ENCODE results near the gene KDM1A. TPM values are rescaled to one million over a fixed set of nuclear protein-coding genes. Genes with fewer than 3 reads are reported as not detected.

KDM1A gene
- total RNA-seq, 1 experiment from 2014 or later, result 72.3 TPM

DNA sequence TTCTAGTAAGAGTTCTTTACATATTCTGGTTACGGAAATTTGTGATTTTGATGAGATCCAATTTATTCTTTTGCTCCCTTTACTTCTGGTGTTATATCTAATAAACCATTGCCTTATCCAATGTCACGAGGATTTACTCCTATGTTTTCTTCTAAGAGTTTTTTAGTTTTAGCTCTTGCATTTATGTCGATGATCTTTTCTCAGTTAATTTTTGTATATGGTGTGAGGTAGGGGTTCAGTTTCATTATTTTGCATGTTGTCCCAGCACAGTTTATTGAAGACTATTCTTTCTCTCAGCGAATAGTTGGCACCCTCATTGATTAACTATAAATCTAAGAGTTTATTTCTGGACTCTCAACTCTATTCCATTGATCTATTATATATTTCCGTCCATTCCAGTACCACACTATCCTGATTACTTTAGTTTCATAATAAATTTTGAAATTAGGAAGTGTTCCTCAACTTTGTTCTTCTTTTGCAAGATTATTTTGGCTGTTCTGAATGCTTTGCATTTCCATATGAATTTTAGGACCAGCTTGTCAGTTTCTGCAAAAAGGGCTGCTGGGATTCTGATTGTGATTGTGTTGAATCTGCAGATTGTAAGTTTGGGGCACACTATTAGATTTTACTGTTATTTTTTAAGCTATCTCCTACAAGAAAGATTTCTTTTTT is 4.0 kb downstream of the KDM1A start:
- DNase-seq (ENCODE audit: unreplicated experiment), result no peak
- ChIA-PET POLR2A (interaction anchor here (1.2 to 1.8 kb wide), 4 partner anchors 9 to 146 kb away, joined by 3 to 4 read pairs (median 3); partner anchors contain the start of gene LUZP1), CTCF (interaction anchor here (0.6 kb wide), 1 partner anchor 15 kb away, joined by 3 read pairs; no protein-coding TSS in a partner anchor)
- intact Hi-C loops (cut with micrococcal nuclease), result no loop called here
- H3K36me3 Mint-ChIP-seq (ENCODE audit: insufficient read depth, unreplicated experiment), result no peaks in the 10 kb centered on the region
- no peak overlapping the region for H3K4me3 Mint-ChIP-seq (ENCODE audit: unreplicated experiment)
- BruUV-seq (replicated peaks), result no TSS peak
- TF ChIP-seq, protein P1, sequence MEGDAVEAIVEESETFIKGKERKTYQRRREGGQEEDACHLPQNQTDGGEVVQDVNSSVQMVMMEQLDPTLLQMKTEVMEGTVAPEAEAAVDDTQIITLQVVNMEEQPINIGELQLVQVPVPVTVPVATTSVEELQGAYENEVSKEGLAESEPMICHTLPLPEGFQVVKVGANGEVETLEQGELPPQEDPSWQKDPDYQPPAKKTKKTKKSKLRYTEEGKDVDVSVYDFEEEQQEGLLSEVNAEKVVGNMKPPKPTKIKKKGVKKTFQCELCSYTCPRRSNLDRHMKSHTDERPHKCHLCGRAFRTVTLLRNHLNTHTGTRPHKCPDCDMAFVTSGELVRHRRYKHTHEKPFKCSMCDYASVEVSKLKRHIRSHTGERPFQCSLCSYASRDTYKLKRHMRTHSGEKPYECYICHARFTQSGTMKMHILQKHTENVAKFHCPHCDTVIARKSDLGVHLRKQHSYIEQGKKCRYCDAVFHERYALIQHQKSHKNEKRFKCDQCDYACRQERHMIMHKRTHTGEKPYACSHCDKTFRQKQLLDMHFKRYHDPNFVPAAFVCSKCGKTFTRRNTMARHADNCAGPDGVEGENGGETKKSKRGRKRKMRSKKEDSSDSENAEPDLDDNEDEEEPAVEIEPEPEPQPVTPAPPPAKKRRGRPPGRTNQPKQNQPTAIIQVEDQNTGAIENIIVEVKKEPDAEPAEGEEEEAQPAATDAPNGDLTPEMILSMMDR (IDR thresholded peaks at IDR 0.05; ENCODE audit: unreplicated experiment), result no peak
- H3K27ac Mint-ChIP-seq (ENCODE audit: low read depth, unreplicated experiment), result no peak overlapping the region
- no peaks in the 10 kb centered on the region for H3K27me3 Mint-ChIP-seq (ENCODE audit: insufficient read depth, unreplicated experiment)
- H3K9me3 Mint-ChIP-seq (ENCODE audit: unreplicated experiment), result peaks cover 7% of the 10 kb centered on the region
- peaks cover 16% of the 10 kb centered on the region for H3K4me1 Mint-ChIP-seq (ENCODE audit: insufficient read depth, unreplicated experiment)

DNA sequence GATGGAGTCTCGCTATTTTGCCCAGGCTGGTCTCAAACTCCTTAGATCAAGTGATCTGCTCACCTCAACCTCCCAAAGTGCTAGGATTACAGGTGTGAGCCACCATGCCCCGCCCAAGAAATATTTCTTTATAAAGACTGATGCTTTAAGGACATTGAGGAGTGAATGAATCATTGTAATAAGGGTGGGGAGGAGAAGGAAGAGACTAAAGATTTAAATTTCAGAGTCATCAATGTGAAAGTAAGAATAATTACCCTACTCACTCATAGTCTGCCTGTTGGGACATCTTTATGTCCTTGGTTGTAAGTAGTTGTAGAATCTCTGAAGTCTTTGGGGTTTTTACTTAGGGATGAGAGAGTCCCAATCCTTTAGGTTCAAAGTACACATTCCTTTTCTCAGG is 7.3 kb downstream of the KDM1A start:
- no TSS peak for BruUV-seq (replicated peaks)
- Mint-ChIP-seq H3K4me1 (ENCODE audit: insufficient read depth, unreplicated experiment) (peaks cover 22% of the 10 kb centered on the region), H3K27ac (ENCODE audit: low read depth, unreplicated experiment) (no peak overlapping the region), H3K9me3 (ENCODE audit: unreplicated experiment) (peaks cover 7% of the 10 kb centered on the region), H3K27me3 (ENCODE audit: insufficient read depth, unreplicated experiment) (no peaks in the 10 kb centered on the region), H3K4me3 (ENCODE audit: unreplicated experiment) (no peak overlapping the region), H3K36me3 (ENCODE audit: insufficient read depth, unreplicated experiment) (no peaks in the 10 kb centered on the region)
- TF ChIP-seq, protein P1 (IDR thresholded peaks at IDR 0.05; ENCODE audit: unreplicated experiment), result no peak
- ChIA-PET POLR2A (interaction anchor here (0.6 kb wide), 1 partner anchor 17 kb away, joined by 3 read pairs; no protein-coding TSS in a partner anchor), CTCF (no interaction called here)
- no peak for DNase-seq (ENCODE audit: unreplicated experiment)
- intact Hi-C loops (cut with micrococcal nuclease), result no loop called here

DNA sequence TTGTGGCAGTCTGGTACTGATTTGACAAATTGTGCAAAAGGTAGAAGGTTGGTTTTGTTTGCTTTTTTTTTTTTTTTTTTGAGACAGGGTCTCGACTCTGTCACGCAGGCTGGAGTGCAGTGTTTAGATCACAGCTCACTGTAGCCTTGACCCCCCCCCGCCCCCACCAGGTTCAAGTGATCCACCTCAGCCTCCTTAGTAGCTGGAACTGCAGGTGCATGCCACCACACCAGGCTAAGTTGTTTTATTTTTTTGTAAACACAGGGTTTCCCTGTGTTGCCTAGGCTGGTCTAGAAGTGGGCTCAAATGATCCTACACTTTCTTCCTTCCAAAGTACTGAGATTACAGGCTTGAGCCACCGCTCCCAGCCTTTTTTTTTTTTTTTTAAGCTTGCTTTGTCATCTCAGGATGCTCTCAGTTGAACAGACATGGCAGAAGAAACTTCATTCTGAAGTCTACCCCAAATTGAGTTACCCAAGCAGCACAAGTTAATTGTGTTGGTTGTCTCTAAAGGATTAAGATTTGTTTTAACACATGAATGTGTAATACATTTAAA is 8.2 kb downstream of the KDM1A start:
- DNase-seq (ENCODE audit: unreplicated experiment), result no peak
- peaks cover 22% of the 10 kb centered on the region for H3K4me1 Mint-ChIP-seq (ENCODE audit: insufficient read depth, unreplicated experiment)
- intact Hi-C loops (cut with micrococcal nuclease), result no loop called here
- BruUV-seq (replicated peaks), result no TSS peak
- ChIA-PET CTCF (interaction anchor here (0.6 to 0.8 kb wide), 2 partner anchors 72 to 367 kb away, joined by 3 to 5 read pairs; no protein-coding TSS in a partner anchor), POLR2A (interaction anchor here (0.6 kb wide), 1 partner anchor 15 kb away, joined by 4 read pairs; no protein-coding TSS in a partner anchor)
- peaks cover 7% of the 10 kb centered on the region for H3K9me3 Mint-ChIP-seq (ENCODE audit: unreplicated experiment)
- H3K36me3 Mint-ChIP-seq (ENCODE audit: insufficient read depth, unreplicated experiment), result no peaks in the 10 kb centered on the region
- no peak overlapping the region for H3K4me3 Mint-ChIP-seq (ENCODE audit: unreplicated experiment)
- TF ChIP-seq, protein P1 (IDR thresholded peaks at IDR 0.05; ENCODE audit: unreplicated experiment), result no peak
- no peaks in the 10 kb centered on the region for H3K27me3 Mint-ChIP-seq (ENCODE audit: insufficient read depth, unreplicated experiment)
- no peak overlapping the region for H3K27ac Mint-ChIP-seq (ENCODE audit: low read depth, unreplicated experiment)

DNA sequence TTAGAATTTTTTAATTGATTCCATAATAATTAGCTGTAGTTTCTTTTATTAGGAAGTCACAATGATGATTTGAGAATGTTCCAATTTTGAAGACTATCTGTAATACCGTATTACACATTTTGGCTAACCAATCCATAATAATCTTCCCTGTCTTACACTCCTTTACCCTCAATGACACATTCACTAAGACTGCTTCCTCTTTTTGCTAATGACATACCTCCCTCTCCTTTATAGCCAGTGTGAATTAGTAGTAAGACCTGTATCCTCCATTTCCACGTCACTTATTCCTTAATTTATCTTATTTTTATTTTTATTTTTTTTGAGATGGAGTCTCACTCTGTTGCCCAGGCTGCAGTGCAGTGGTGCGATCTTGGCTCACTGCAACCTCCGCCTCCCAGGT is 10.1 kb downstream of the KDM1A start:
- H3K27me3 Mint-ChIP-seq (ENCODE audit: insufficient read depth, unreplicated experiment), result no peaks in the 10 kb centered on the region
- ChIA-PET CTCF (interaction anchor here (0.7 to 1.4 kb wide), 2 partner anchors 9 to 360 kb away, joined by 3 to 4 read pairs; no protein-coding TSS in a partner anchor), POLR2A (interaction anchor here (1.4 to 3.8 kb wide), 2 partner anchors 8 to 9 kb away, joined by 4 to 38 read pairs; partner anchors contain the start of gene KDM1A)
- no peaks in the 10 kb centered on the region for H3K9me3 Mint-ChIP-seq (ENCODE audit: unreplicated experiment)
- peaks cover 8% of the 10 kb centered on the region for H3K36me3 Mint-ChIP-seq (ENCODE audit: insufficient read depth, unreplicated experiment)
- H3K4me3 Mint-ChIP-seq (ENCODE audit: unreplicated experiment), result no peak overlapping the region
- TF ChIP-seq, protein P1 (IDR thresholded peaks at IDR 0.05; ENCODE audit: unreplicated experiment), result no peak
- no TSS peak for BruUV-seq (replicated peaks)
- intact Hi-C loops (cut with micrococcal nuclease), result no loop called here
- no peak for DNase-seq (ENCODE audit: unreplicated experiment)
- peaks cover 27% of the 10 kb centered on the region for H3K4me1 Mint-ChIP-seq (ENCODE audit: insufficient read depth, unreplicated experiment)
- H3K27ac Mint-ChIP-seq (ENCODE audit: low read depth, unreplicated experiment), result no peak overlapping the region
